ENCODE results near the gene CLDN24.

CLDN24 gene

DNA sequence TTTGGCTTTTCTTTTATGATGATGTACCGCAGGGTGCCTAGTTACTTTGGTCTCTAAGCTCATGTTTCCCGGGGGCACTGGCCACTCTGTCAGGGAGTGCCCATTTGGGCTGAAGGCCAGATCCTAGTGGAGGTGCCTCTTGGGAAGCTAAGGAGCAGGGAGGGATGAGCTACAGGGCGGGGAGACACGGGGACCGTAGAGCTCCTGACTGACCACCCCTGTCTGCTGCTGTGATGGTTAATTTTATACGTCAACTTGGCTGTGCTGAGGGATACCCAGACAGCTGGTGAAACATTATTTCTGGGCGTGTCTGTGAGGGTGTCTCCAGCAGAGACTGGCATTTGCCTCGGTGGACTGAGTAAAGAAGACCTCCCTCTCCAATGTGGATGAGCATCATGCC, 24.9 kb upstream of the CLDN24 start:
- TF ChIP-seq, protein P1, sequence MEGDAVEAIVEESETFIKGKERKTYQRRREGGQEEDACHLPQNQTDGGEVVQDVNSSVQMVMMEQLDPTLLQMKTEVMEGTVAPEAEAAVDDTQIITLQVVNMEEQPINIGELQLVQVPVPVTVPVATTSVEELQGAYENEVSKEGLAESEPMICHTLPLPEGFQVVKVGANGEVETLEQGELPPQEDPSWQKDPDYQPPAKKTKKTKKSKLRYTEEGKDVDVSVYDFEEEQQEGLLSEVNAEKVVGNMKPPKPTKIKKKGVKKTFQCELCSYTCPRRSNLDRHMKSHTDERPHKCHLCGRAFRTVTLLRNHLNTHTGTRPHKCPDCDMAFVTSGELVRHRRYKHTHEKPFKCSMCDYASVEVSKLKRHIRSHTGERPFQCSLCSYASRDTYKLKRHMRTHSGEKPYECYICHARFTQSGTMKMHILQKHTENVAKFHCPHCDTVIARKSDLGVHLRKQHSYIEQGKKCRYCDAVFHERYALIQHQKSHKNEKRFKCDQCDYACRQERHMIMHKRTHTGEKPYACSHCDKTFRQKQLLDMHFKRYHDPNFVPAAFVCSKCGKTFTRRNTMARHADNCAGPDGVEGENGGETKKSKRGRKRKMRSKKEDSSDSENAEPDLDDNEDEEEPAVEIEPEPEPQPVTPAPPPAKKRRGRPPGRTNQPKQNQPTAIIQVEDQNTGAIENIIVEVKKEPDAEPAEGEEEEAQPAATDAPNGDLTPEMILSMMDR (IDR thresholded peaks at IDR 0.05; ENCODE audit: low read depth, low read length): no peak
- no peak overlapping the region for H3K4me3 ChIP-seq (ENCODE audit: low read depth, low read length)

DNA sequence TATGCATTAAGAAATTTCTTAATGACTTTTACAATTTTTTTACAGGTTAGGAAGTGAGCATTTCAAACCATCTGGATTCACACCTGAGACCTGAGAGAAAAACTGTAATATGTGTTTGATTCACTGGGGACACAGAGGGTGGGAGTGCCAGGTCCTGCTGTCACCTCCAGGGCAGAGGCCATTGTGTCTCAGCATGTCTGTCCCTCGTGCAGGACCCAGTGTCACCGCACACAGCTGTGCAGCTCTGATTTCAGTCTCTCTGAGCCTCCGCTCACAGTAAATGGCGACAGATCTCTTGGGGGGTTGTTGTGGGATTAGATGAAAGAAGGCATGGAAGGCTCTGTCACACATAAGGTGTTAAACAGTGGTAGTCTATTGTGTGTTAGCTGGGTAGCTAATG, 23.0 kb upstream of the CLDN24 start:
- H3K4me3 ChIP-seq (ENCODE audit: low read depth, low read length): no peak overlapping the region
- TF ChIP-seq, protein P1 (IDR thresholded peaks at IDR 0.05; ENCODE audit: low read depth, low read length): no peak

DNA sequence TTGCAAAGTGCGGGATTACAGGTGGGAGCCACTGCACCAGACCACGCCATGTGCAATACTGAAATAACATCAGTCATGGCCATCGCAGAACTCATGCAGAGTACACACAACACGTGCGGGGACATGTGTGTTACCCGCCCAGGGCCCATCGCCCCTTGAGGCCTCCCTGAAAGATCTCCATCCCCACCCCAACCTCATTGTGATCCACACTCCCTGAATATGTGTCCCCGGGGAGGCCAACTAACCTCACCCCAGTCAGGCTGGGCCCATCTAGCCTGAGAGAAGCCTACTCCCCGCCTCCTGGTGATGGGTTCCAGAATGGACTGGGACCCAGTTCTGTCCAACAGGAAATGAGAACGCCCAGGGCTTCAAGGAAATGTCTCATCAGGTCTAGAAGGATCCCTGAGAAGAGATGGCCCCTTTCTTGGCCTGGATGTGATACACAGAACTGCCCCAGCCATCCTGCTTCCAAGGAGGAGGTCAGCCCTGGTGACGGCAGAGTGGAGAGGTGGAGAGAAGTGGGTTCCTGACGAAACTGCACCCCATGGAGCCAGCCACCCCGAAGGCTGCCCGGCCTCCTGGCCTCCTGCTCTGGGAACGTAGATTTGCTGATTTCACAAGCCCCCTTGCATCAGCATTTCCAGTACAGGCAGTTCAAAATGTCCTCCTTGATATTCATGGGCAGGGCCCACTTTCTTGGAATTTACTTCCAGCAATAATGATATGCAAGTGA, 22.5 kb upstream of the CLDN24 start:
- H3K4me3 ChIP-seq (ENCODE audit: low read depth, low read length): no peak overlapping the region
- TF ChIP-seq, protein P1 (IDR thresholded peaks at IDR 0.05; ENCODE audit: low read depth, low read length): no peak

DNA sequence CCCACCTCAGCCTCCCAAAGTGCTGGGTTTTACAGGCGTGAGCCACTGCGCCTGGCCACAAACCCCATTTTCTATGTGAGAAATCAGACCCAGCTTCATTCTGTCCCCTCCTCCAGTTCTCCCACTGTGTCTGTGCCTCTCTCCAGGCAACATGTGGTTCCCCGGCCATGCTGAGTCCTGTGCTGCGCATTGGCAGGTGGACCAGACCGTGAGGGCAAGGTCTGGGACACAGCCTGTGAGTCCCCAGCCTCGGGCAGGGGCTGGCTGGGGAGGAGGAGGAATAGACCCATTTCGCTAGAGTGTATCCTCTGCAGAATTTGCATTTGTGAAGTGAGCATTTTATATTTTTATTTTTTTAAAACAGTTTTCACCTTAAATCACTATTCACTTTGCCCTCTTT, 21.5 kb upstream of the CLDN24 start:
- TF ChIP-seq, protein P1 (IDR thresholded peaks at IDR 0.05; ENCODE audit: low read depth, low read length): no peak
- H3K4me3 ChIP-seq (ENCODE audit: low read depth, low read length): no peak overlapping the region

DNA sequence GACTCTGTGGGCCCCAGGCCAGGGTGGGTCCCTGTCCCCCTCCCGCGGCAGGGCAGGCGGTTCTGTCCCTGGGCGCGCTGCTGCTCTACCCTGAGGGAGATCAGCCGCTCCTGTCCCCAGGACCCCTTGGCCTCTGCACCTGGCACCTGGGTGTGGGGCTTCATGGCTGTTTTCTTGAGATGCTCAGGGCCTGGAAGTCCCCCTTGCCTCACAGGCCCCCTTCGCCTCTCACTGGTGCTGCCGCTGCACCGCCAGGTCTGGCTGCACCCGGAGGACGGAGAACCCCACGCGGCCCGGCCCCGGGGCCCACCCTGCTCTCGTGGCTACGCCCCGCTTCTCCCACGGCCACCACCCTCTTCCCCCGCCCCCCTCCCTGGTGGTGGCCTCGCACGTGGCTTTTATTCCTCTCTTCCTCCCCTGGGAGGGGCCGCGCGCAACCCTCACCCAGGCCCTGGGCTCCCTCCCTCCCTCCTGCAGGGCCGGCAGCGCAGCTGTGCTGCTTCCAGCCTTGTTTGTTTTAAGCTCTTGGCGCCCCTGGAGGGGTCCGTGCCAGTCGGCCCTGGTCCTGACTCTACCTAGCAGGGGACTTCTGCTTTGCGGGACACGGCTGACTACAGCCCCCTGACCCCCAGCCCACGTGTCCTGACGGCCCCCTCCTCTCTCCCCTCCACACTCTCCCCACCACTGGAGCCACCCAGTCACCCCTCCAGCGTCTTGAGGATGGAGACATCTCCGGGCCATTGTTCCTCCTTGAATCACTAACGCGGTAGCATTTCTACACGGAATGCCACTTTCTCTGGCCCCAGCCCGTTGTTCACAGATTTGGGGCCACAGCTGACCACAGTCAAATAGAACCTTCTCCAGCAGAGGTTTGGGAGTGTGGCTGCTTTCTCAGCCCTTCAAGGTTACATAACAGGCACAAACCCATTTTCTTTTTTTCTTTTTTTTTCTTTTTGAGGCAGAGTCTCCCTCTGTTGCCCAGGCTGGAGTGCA, 20.6 kb upstream of the CLDN24 start:
- TF ChIP-seq, protein P1 (IDR thresholded peaks at IDR 0.05; ENCODE audit: low read depth, low read length): no peak
- no peak overlapping the region for H3K4me3 ChIP-seq (ENCODE audit: low read depth, low read length)

DNA sequence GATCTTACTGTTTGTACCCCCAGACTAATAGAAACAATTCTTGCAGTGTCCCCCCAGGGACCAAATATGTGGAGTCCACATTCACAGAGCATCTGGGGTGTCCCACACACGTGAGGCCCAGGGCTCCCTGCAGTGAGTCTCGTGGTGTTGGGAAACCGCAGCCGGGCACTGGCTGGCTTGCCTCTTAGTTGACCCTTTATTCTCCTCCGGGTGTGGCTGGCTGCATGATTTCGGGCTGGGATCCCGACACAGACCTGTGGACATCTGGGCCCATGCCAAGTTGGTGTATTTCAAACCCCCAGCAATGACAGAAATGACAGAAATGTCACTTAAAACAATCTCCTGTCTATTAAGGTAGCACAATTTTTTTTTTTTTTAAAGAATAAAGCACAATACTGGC, 15.6 kb upstream of the CLDN24 start:
- TF ChIP-seq, protein P1 (IDR thresholded peaks at IDR 0.05; ENCODE audit: low read depth, low read length): no peak
- no peak overlapping the region for H3K4me3 ChIP-seq (ENCODE audit: low read depth, low read length)

DNA sequence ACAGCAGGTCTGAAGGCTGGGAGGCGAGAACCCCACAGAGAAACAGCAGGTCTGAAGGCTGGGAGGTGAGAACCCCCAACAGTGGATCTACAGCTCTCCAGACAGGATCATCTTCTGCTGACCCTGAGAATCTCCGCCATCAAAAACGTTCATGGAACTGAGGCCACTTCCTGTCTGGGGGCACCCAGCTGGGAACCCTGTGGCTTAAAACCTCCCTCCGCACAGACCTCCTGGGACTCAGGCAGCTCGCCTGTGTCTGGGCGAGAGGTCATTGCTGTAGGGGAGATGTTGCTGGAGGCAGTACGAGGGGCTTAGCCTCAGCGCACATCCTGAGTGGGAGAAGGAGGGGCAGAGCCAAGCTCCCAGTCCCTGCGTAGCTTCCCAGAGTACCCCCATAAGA, 15.1 kb upstream of the CLDN24 start:
- H3K4me3 ChIP-seq (ENCODE audit: low read depth, low read length): no peak overlapping the region
- TF ChIP-seq, protein P1 (IDR thresholded peaks at IDR 0.05; ENCODE audit: low read depth, low read length): no peak

Measured in WI38 (cell line).